Measurements from ENCODE around the gene NEUROG2. TPM values are rescaled to one million over a fixed set of nuclear protein-coding genes. Genes with fewer than 3 reads are reported as not detected.

Gene NEUROG2
- total RNA-seq, 1 donor from 2014 or later = 4.2 TPM

DNA sequence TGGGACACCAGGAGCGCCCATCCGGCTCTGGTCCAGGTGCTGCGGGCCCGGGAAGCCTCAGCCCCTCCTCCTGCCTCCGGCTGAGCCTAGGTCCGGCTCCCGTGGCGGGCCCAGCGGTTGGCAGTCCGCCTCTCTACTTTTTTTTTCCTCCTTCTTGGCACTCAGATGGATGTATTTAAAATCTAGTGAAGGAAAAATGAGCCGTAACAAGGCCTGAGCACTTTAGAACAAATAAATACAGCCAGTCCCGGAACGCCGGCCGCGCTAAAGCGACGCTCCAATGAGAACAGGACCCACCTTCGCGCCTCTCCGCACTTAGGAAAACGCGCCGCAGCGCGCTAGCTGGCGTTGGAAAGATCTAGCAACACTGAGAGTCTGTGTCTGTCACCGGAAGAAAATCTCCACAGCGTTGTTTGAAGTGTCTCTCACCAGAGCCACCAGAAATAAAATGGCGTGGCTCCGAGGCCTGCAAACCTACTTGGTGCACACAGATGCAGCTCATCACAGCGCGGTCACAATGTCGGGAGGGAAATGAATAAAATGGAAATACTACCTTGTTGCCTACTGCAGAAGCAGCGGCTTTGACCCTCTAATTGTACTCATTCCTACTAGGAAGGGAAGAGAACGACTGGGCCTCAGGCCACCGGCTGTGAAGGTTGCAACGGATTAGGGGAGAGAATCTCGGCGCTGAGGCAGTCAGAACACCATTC lies 4.7 kb downstream of the NEUROG2 start:
- Mint-ChIP-seq H3K4me1 (peaks cover 54% of the 10 kb centered on the region), H3K9me3 (no peaks in the 10 kb centered on the region), H3K36me3 (ENCODE audit: low read depth) (no peaks in the 10 kb centered on the region), H3K27ac (ENCODE audit: unreplicated experiment) (no peak overlapping the region), H3K27me3 (ENCODE audit: low read depth) (peaks cover 98% of the 10 kb centered on the region), H3K4me3 (peak overlapping the region; percentile 64)
- peak; percentile 11 for DNase-seq (ENCODE audit: low read depth, low spot score)
- TF ChIP-seq, protein P1, sequence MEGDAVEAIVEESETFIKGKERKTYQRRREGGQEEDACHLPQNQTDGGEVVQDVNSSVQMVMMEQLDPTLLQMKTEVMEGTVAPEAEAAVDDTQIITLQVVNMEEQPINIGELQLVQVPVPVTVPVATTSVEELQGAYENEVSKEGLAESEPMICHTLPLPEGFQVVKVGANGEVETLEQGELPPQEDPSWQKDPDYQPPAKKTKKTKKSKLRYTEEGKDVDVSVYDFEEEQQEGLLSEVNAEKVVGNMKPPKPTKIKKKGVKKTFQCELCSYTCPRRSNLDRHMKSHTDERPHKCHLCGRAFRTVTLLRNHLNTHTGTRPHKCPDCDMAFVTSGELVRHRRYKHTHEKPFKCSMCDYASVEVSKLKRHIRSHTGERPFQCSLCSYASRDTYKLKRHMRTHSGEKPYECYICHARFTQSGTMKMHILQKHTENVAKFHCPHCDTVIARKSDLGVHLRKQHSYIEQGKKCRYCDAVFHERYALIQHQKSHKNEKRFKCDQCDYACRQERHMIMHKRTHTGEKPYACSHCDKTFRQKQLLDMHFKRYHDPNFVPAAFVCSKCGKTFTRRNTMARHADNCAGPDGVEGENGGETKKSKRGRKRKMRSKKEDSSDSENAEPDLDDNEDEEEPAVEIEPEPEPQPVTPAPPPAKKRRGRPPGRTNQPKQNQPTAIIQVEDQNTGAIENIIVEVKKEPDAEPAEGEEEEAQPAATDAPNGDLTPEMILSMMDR (conservative IDR thresholded peaks at IDR 0.05) = no peak

DNA sequence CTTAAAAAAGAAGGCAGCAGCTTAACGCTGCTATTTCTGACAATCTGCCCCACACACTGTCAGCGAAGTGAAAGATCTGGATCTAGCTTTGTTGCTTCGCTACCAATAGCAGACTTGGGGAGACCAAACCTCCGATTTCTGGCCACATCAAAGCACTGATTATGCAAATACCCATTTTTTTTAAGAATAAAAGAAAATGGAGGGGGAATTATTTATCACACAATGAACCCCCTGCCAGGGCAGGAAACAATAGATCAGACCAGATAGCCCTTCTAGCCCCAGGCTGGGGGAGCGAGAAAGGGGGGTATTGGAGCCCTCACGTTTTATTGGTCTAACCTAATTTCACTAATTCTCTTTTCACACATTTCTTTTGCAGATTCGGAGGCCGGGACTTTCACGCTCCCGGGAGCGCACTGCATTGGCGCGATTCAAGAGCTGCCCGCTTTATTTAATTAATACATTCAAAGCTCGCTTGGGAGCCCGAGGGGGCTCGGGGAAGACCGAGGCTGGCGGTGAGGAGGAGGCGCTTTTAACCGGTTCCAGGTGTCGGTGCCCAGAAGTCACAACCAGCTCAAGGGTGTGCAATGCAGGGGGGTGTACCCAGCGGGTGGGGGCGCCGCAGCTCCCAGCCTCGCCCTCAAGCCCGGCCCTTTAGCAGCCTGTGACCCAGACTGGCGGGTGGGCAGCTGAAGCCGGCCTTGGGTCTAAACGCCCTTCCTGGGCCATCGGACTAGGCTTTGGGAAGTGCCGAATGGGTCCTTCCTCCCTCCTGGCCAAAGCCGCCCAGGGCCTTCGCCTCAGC lies 5.5 kb downstream of the NEUROG2 start:
- Mint-ChIP-seq H3K27me3 (ENCODE audit: low read depth) (peaks cover 98% of the 10 kb centered on the region), H3K36me3 (ENCODE audit: low read depth) (no peaks in the 10 kb centered on the region)
- DNase-seq (ENCODE audit: low read depth, low spot score) = no peak

DNA sequence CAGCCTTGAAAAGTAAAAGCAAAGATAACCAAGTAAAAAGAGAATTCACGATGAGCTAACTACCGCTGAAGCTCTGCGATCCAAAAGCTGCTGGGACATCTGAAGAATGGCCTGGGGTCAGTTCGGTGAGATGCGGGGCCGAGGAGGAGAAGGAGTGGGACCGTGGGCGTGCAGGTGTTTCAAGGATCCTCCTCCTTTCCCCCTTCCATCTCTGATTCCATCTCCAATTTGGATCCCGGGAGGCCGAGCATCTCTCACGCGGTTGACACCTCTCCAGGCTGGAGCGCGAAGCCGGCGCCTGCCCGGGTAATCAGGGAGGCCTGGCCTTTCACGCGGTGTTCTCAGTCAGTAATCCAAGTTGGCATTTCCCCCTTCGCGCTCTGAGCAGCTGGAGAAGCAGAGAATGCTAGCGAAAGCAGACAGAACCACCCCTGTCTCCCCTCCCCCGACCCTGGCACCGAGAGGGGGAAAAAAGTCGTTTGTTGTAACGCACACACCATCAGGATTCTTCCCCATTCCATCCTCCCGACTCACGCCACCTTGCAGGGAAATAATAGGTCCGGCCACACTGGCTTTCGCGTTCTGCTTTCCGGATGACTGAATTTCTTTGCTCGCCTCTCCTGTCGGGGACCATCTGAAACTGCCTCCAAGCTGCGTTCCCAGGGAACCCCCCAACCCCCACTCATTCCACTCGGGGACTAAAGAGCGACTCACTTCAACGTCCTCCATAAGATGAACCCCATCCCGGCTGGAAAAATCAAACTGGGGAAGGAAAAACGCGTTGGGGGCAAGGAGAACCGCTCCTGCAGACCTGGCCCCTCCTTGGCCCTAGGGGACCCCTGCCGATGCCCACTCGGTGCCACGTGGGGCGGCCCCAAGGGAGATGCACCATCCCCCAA lies 6.5 kb downstream of the NEUROG2 start:
- peak overlapping the region; percentile 69 for H3K4me3 Mint-ChIP-seq
- H3K9me3 Mint-ChIP-seq = no peaks in the 10 kb centered on the region
- no peak overlapping the region for H3K27ac Mint-ChIP-seq (ENCODE audit: unreplicated experiment)
- peaks cover 96% of the 10 kb centered on the region for H3K27me3 Mint-ChIP-seq (ENCODE audit: low read depth)
- TF ChIP-seq, protein P1 (conservative IDR thresholded peaks at IDR 0.05) = no peak
- DNase-seq (ENCODE audit: low read depth, low spot score) = peak; percentile 25
- peaks cover 42% of the 10 kb centered on the region for H3K4me1 Mint-ChIP-seq
- no peaks in the 10 kb centered on the region for H3K36me3 Mint-ChIP-seq (ENCODE audit: low read depth)

More for the DNA sequence above, 5.5 kb downstream of the NEUROG2 start:
- H3K4me1 Mint-ChIP-seq = peaks cover 48% of the 10 kb centered on the region
- H3K4me3 Mint-ChIP-seq = peak overlapping the region; percentile 69
- TF ChIP-seq, protein P1 (conservative IDR thresholded peaks at IDR 0.05) = no peak
- no peaks in the 10 kb centered on the region for H3K9me3 Mint-ChIP-seq
- H3K27ac Mint-ChIP-seq (ENCODE audit: unreplicated experiment) = no peak overlapping the region

DNA sequence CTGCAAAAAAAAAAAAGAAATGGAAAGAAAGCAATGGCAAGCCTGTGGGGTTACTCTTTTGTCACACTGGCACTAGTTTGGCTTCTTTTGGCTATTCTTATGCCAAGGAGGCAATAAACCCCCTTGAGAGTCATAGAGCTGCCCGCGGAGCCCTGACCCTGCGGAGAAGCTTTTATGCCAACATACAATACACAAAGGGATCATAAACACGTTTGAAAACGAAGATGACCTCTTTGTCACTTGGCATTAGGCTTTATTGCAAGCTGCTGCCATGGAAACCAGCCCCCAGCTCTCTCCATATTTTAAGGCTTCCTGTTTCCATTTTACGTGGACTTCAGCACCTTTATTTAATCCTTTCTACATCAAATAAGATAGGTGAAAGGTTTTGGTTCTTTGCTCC lies 7.6 kb downstream of the NEUROG2 start:
- Mint-ChIP-seq H3K9me3 (no peaks in the 10 kb centered on the region), H3K27ac (ENCODE audit: unreplicated experiment) (no peak overlapping the region), H3K4me3 (peak overlapping the region; percentile 69), H3K4me1 (peaks cover 32% of the 10 kb centered on the region), H3K36me3 (ENCODE audit: low read depth) (no peaks in the 10 kb centered on the region), H3K27me3 (ENCODE audit: low read depth) (peaks cover 97% of the 10 kb centered on the region)
- TF ChIP-seq, protein P1 (conservative IDR thresholded peaks at IDR 0.05) = no peak
- DNase-seq (ENCODE audit: low read depth, low spot score) = no peak

DNA sequence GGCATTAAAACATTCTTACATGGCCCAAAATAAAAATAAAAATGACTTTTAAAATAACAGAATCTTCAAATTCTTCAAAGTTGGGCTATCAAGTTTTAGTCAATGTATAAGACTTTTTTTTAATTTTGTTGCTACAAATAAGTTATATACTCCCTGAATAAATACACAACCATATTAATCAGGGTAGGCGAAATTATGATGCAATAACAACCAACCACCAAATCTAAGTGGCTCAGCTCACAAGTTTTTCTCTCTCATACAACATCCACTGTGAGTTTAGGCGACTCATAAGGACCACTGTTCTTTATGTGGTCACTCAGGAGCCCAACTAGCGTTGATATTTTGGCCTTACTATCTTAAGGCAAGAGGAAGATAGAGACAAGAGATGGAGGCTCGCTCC lies 11.2 kb downstream of the NEUROG2 start:
- peaks cover 87% of the 10 kb centered on the region for H3K27me3 Mint-ChIP-seq (ENCODE audit: low read depth)
- H3K27ac Mint-ChIP-seq (ENCODE audit: unreplicated experiment) = no peak overlapping the region
- no peaks in the 10 kb centered on the region for H3K9me3 Mint-ChIP-seq
- H3K4me1 Mint-ChIP-seq = peaks cover 19% of the 10 kb centered on the region
- H3K4me3 Mint-ChIP-seq = no peak overlapping the region
- no peak for DNase-seq (ENCODE audit: low read depth, low spot score)
- no peaks in the 10 kb centered on the region for H3K36me3 Mint-ChIP-seq (ENCODE audit: low read depth)
- TF ChIP-seq, protein P1 (conservative IDR thresholded peaks at IDR 0.05) = no peak
